Fibroblast of lung (primary cell): ENCODE measurements around the gene MPP3.
"Not testable (repeated sequence)": the region's sequence is repeated elsewhere in the genome, so short reads cannot be mapped to it uniquely, and the experiment has no call there.

Experiments used
- EZH2 ChIP-seq: IDR thresholded peaks from 2 replicates; pipeline ENCODE4 v1.5.1; 2012; ENCODE audit warnings: low read length, control low read depth, mild to moderate bottlenecking; ENCODE audit errors: missing control alignments
- TF ChIP-seq, protein P1 (sequence below), 2 donors: IDR thresholded peaks in 1 of 2; conservative IDR thresholded peaks in 1 of 2; 1 replicate in 1 of 2; 2 replicates in 1 of 2; pipeline ENCODE4 v1.5.1; 2011 to 2012; ENCODE audit warnings: low read length in 2 of 2, control low read depth in 1 of 2, inconsistent platforms in 1 of 2, low read depth in 1 of 2, mild to moderate bottlenecking in 1 of 2

- TF ChIP-seq, protein P1, sequence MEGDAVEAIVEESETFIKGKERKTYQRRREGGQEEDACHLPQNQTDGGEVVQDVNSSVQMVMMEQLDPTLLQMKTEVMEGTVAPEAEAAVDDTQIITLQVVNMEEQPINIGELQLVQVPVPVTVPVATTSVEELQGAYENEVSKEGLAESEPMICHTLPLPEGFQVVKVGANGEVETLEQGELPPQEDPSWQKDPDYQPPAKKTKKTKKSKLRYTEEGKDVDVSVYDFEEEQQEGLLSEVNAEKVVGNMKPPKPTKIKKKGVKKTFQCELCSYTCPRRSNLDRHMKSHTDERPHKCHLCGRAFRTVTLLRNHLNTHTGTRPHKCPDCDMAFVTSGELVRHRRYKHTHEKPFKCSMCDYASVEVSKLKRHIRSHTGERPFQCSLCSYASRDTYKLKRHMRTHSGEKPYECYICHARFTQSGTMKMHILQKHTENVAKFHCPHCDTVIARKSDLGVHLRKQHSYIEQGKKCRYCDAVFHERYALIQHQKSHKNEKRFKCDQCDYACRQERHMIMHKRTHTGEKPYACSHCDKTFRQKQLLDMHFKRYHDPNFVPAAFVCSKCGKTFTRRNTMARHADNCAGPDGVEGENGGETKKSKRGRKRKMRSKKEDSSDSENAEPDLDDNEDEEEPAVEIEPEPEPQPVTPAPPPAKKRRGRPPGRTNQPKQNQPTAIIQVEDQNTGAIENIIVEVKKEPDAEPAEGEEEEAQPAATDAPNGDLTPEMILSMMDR (conservative IDR thresholded peaks at IDR 0.05 in 1 of 2, IDR thresholded peaks at IDR 0.05 in 1 of 2; ENCODE audit: low read depth in 1 of 2, low read length in 2 of 2) = not testable (repeated sequence)
- not testable (repeated sequence) for TF ChIP-seq EZH2
Measured at GRCh38 chr17:43842091-43842974, 9.4 kb upstream of the MPP3 start.
